Spleen (tissue), 11 donors: ENCODE measurements around the gene NPHP4. TPM values are rescaled to one million over a fixed set of nuclear protein-coding genes. Genes with fewer than 3 reads are reported as not detected.
"Not testable (repeated sequence)": the region's sequence is repeated elsewhere in the genome, so short reads cannot be mapped to it uniquely, and the experiment has no call there.

ENCODE experiments used
- DNase-seq: peaks from one replicate; pipeline ENCODE4 v3.0.0-alpha.2; 2020
- H3K27ac ChIP-seq, 8 donors: fragments of 200-600 bp; sonication (generic) in 7 of 8; 1 replicate in 4 of 8; 2 replicates in 4 of 8; pipeline versions ENCODE4 v1.5.0 to v1.8.0; 2016 to 2021; ENCODE audit warnings: inconsistent platforms in 4 of 8, mild to moderate bottlenecking in 4 of 8, moderate library complexity in 1 of 8
- H3K27me3 ChIP-seq, 7 donors: fragments of 200-600 bp; sonication (generic) in 6 of 7; replicated peaks in 1 of 7; 1 replicate in 4 of 7; 2 replicates in 3 of 7; pipeline versions ENCODE4 v1.5.0 to v1.8.0; 2016 to 2021; ENCODE audit warnings: inconsistent platforms in 3 of 7, mild to moderate bottlenecking in 1 of 7
- H3K36me3 ChIP-seq, 6 donors: fragments of 200-600 bp; sonication (generic) in 5 of 6; 1 replicate in 4 of 6; 2 replicates in 2 of 6; pipeline versions ENCODE4 v1.5.0 to v1.8.0; 2016 to 2021; ENCODE audit warnings: inconsistent platforms in 2 of 6
- H3K4me1 ChIP-seq, 6 donors: fragments of 200-600 bp; sonication (generic) in 5 of 6; 1 replicate in 3 of 6; 2 replicates in 3 of 6; pipeline versions ENCODE4 v1.5.0 to v1.8.0; 2016 to 2021; ENCODE audit warnings: inconsistent platforms in 3 of 6
- H3K4me3 ChIP-seq, 8 donors: fragments of 200-600 bp; sonication (generic) in 7 of 8; 1 replicate in 4 of 8; 2 replicates in 4 of 8; pipeline versions ENCODE4 v1.5.0 to v1.8.0; 2016 to 2021; ENCODE audit warnings: inconsistent platforms in 4 of 8, mild to moderate bottlenecking in 4 of 8, moderate library complexity in 2 of 8
- H3K9me3 ChIP-seq, 8 donors: fragments of 200-600 bp; sonication (generic) in 7 of 8; 1 replicate in 4 of 8; 2 replicates in 4 of 8; pipeline versions ENCODE4 v1.5.0 to v1.8.0; 2016 to 2021; ENCODE audit warnings: inconsistent platforms in 4 of 8
- CTCF ChIP-seq, 11 experiments: fragments of 200-600 bp in 7 of 11; fragments of 450-650 bp in 4 of 11; sonication (generic) in 4 of 11; IDR thresholded peaks in 8 of 11; conservative IDR thresholded peaks in 3 of 11; 1 replicate in 7 of 11; 2 replicates in 4 of 11; pipeline versions ENCODE4 v1.4.0 to v1.8.0; 2016 to 2021; ENCODE audit warnings: antibody characterized with exemption in 11 of 11, inconsistent platforms in 4 of 11, mild to moderate bottlenecking in 1 of 11
- POLR2A ChIP-seq, 3 donors: fragments of 450-650 bp; IDR thresholded peaks; one replicate each; pipeline ENCODE4 v1.5.1; 2017; ENCODE audit warnings: antibody characterized with exemption in 3 of 3, mild to moderate bottlenecking in 1 of 3
- POLR2AphosphoS5 ChIP-seq, 3 donors: sonication (generic); formaldehyde crosslinking; IDR thresholded peaks; one replicate each; pipeline ENCODE4 v1.5.1; 2017; ENCODE audit warnings: antibody characterized with exemption in 3 of 3
- WGBS, 5 donors: extraction: QIAGEN DNeasy Blood & Tissue Kit in 3 of 5; methylation state at CpG; one replicate each; pipeline versions ENCODE4 v1.1.5 to v1.1.7; 2013 to 2018; 5-methylcytosine and 5-hydroxymethylcytosine counted together
- intact Hi-C: fragments of 100-400 bp; cut with DNase I; formaldehyde crosslinking; loops from one replicate; pipeline ENCODE4 v1.15.0; 2023; ENCODE audit warnings: low total_unique reads
- polyA plus RNA-seq, 3 donors: library from polyadenylated mRNA; stranded (reverse); fragments of 200-250 nt; gene quantifications; one replicate each; pipeline ENCODE4 v1.2.1, GENCODE V29; 2013
- total RNA-seq, 7 donors: library from RNA; depleted of rRNA in 3 of 7; stranded (reverse); fragments of >200 nt in 3 of 7; fragmentation: NEBNext Ultra II Directional in 4 of 7; extraction: Animal tissue kit (Norgen Biotek cat#: 25700) in 4 of 7; gene quantifications; one replicate each; pipeline versions ENCODE4 v1.1.0 to v1.2.1, GENCODE V29; 2016 to 2021
- donor health status: healthy with polysubstance abuse.
- donor health status: DM: no; HTN: no; CAD: no; lungs with moderate emphysema.
- donor health status: DM: no; HTN: no; CAD: no.
- donor health status: Bipolar disorder and iron deficiency.
- donor health status: healthy.
- donor health status: DM: no; HTN: no; CAD: no.
- donor health status: DM: yes; HTN: yes; CAD: no.

NPHP4 gene
- total and polyA plus RNA-seq, 10 donors = 1.2 to 17.5 (median 9.4) TPM

DNA sequence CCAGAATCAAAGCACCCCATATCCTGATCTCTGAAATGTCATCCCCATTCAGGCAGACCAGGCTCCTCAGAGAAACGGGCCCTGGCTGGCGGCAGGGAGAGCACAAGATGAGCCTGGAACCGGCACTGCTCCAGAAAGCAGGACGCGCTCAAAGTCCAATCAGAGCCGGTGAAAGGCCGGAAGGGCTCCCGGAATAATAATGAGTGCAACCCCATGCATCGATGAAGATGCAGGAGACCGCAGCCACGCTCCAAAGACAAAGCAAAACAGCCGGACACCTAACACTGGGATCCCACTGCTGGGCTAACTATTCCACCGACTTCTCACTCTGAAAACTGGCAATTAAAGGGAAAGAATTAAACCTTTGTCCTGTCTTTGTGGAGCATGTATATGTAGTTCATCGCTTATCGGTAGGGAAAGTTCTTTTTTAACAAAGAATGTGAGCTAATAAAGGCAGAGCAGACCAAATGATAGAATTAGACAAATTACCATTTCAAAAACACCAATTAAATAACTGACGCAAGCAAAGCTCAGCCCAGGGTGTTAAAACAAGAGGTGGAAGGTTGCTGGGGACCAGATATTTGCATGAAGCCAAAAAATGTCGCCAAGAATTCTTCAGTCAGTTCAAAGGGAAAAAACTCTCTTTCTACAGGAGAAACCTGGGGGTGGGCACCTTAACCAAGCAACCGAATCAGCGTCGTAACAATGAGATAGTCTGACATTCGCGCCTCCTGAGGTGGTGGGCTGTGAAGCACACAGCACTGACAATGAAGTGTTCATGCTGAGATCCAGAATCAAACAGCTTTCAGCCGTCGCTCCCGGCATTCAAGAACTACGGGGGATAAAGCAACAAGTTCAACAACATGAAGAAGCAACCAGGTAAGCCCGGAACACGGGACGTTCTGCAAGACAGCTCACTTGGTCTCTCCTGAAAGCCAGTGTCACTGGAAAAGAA, 95.2 kb downstream of the NPHP4 start:
- peak; percentile 49 for DNase-seq
- peaks cover 0 to 51% (median 6%) of the 10 kb centered on the region in 6 donors for H3K36me3 ChIP-seq
- TF ChIP-seq POLR2A (IDR thresholded peaks at IDR 0.05) = no peak
- no peak for TF ChIP-seq POLR2AphosphoS5 (IDR thresholded peaks at IDR 0.05)
- no peak for TF ChIP-seq CTCF (IDR thresholded peaks at IDR 0.05 in 8 of 11, conservative IDR thresholded peaks at IDR 0.05 in 3 of 11)
- WGBS, 5 donors = 88 to 91% (median 90%) methylated on average over 27 to 29 of the region's 29 CpGs
- no peaks in the 10 kb centered on the region for H3K27me3 ChIP-seq
- H3K27ac ChIP-seq = no peak overlapping the region
- intact Hi-C loops = no loop called here
- H3K9me3 ChIP-seq = no peaks in the 10 kb centered on the region
- no peaks in the 10 kb centered on the region for H3K4me1 ChIP-seq
- no peak overlapping the region for H3K4me3 ChIP-seq

GRCh38 chr1:5895446-5896406, 96.5 kb downstream of the NPHP4 start:
- no peak overlapping the region for H3K27ac ChIP-seq
- no peak overlapping the region for H3K4me3 ChIP-seq
- WGBS, 5 donors = 93 to 96% (median 95%) methylated on average over 30 of the region's 30 CpGs
- peaks cover 0 to 47% (median 6%) of the 10 kb centered on the region in 6 donors for H3K36me3 ChIP-seq
- DNase-seq = peak; percentile 12
- intact Hi-C loops = no loop called here
- H3K27me3 ChIP-seq = no peaks in the 10 kb centered on the region
- H3K4me1 ChIP-seq = no peaks in the 10 kb centered on the region
- TF ChIP-seq POLR2A (IDR thresholded peaks at IDR 0.05) (no peak), POLR2AphosphoS5 (IDR thresholded peaks at IDR 0.05) (no peak), CTCF (IDR thresholded peaks at IDR 0.05 in 8 of 11, conservative IDR thresholded peaks at IDR 0.05 in 3 of 11) (no peak)
- no peaks in the 10 kb centered on the region for H3K9me3 ChIP-seq

GRCh38 chr1:5893699-5894278, 98.4 kb downstream of the NPHP4 start:
- H3K4me1 ChIP-seq, H3K27me3 ChIP-seq, intact Hi-C loops, H3K27ac ChIP-seq, H3K4me3 ChIP-seq, H3K9me3 ChIP-seq: not testable (repeated sequence)
- peak in 3 of 11 experiments; percentile 12 to 33 (median 24) for TF ChIP-seq CTCF (IDR thresholded peaks at IDR 0.05 in 8 of 11, conservative IDR thresholded peaks at IDR 0.05 in 3 of 11)
- DNase-seq = peak; percentile 25
- 84 to 90% (median 87%) methylated on average over 12 of the region's 12 CpGs for WGBS, 5 donors
- peaks cover 0 to 51% (median 6%) of the 10 kb centered on the region in 6 donors for H3K36me3 ChIP-seq
